ENCODE data around the gene PHKG2.

PHKG2 gene

GRCh38 chr16:30756781-30757100 lies 8.5 kb downstream of the PHKG2 start:
- TF ChIP-seq EZH2phosphoT487 (conservative IDR thresholded peaks at IDR 0.05; ENCODE audit: low read length) (no peak), CTCF (IDR thresholded peaks at IDR 0.05; ENCODE audit: insufficient read depth, low read length, poor library complexity, severe bottlenecking) (no peak)
- no peaks in the 10 kb centered on the region for H3K79me2 ChIP-seq (ENCODE audit: insufficient read depth, low read length)
- H2AFZ ChIP-seq (ENCODE audit: low read depth, low read length, severe bottlenecking) = no peak overlapping the region
- H3K36me3 ChIP-seq (ENCODE audit: low read length) = peaks cover 4% of the 10 kb centered on the region; the same call in 1 of the 2 replicates
- H3K4me3 ChIP-seq (ENCODE audit: insufficient read depth, low read length, poor library complexity, severe bottlenecking) = no peak overlapping the region
- no peaks in the 10 kb centered on the region for H3K9me3 ChIP-seq (ENCODE audit: insufficient read depth, low read length)
- H3K27me3 ChIP-seq (ENCODE audit: low read length) = no peaks in the 10 kb centered on the region
- no peaks in the 10 kb centered on the region for H4K20me1 ChIP-seq (ENCODE audit: low read depth, low read length)
- H3K9ac ChIP-seq (ENCODE audit: low read length) = no peak overlapping the region
- no peak overlapping the region for H3K27ac ChIP-seq (ENCODE audit: low read depth, low read length)
- no peak overlapping the region for H3K4me2 ChIP-seq (ENCODE audit: low read depth, low read length, poor library complexity, severe bottlenecking)
- H3F3A ChIP-seq (ENCODE audit: insufficient read depth) = peaks cover 15% of the 10 kb centered on the region; the same call in 1 of the 2 replicates
- H3K9me2 ChIP-seq (replicated peaks; ENCODE audit: insufficient read depth, low read length) = no peaks in the 10 kb centered on the region

DNA sequence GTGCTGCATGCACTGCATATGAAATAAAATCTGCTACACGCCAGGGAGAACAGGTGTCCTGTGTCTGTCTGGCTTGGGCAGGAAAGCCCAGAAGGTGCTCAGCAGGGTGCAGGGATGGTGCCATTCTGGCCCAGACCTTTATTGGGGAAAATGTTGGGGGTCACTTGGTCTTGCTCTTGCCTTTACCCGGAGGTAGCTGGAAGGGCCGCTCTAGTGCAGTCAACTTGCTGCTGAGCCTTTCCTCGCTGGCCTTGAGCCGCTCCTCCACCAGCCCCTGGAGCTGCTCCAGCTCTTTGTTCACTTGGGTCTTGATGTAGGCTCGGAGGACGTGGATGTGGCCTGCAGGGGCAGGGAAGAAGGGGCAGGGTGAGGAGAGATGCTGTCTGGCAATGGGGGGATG lies 9.1 kb downstream of the PHKG2 start:
- Histone ChIP-seq H4K20me1 (ENCODE audit: low read depth, low read length) (no peaks in the 10 kb centered on the region), H3F3A (ENCODE audit: insufficient read depth) (peaks cover 15% of the 10 kb centered on the region; the same call in 1 of the 2 replicates), H3K36me3 (ENCODE audit: low read length) (peaks cover 4% of the 10 kb centered on the region; the same call in 1 of the 2 replicates), H3K27ac (ENCODE audit: low read depth, low read length) (no peak overlapping the region), H3K9me3 (ENCODE audit: insufficient read depth, low read length) (no peaks in the 10 kb centered on the region), H2AFZ (ENCODE audit: low read depth, low read length, severe bottlenecking) (no peak overlapping the region), H3K9me2 (replicated peaks; ENCODE audit: insufficient read depth, low read length) (no peaks in the 10 kb centered on the region), H3K4me2 (ENCODE audit: low read depth, low read length, poor library complexity, severe bottlenecking) (no peak overlapping the region), H3K9ac (ENCODE audit: low read length) (no peak overlapping the region), H3K4me3 (ENCODE audit: insufficient read depth, low read length, poor library complexity, severe bottlenecking) (no peak overlapping the region), H3K79me2 (ENCODE audit: insufficient read depth, low read length) (peaks cover 1% of the 10 kb centered on the region), H3K27me3 (ENCODE audit: low read length) (no peaks in the 10 kb centered on the region)
- TF ChIP-seq EZH2phosphoT487 (conservative IDR thresholded peaks at IDR 0.05; ENCODE audit: low read length) (no peak), CTCF (IDR thresholded peaks at IDR 0.05; ENCODE audit: insufficient read depth, low read length, poor library complexity, severe bottlenecking) (no peak)

DNA sequence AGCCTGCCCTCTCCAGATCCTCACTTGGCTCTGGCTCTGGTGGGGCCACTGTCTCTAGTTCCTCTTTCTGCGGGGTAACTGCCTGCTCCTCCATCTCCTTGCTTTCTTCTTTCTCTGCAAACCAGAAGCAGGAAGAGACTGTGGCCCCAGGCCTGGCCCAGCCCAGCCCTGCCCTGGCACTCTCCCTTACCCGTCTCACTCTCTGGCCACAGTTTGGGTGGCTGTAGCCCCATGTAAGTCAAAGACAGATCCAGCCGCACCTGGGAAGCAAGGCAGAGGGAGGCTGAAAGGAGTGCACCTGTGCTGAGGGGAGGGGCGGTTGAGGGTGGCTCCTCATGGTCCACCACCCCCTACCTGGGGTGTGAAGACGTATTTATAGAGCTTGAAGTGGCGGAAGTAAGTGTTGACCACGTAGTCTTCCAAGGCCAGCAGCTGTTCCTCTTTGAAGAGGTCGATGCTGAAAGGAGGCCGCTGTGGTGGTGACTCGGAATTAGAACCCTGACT lies 10.8 kb downstream of the PHKG2 start:
- Histone ChIP-seq H3K4me2 (ENCODE audit: low read depth, low read length, poor library complexity, severe bottlenecking) (no peak overlapping the region), H3K36me3 (ENCODE audit: low read length) (peaks cover 7% of the 10 kb centered on the region; the same call in 1 of the 2 replicates)

More for the DNA sequence above, 10.8 kb downstream of the PHKG2 start:
- Histone ChIP-seq H2AFZ (ENCODE audit: low read depth, low read length, severe bottlenecking) (no peak overlapping the region), H3K9me3 (ENCODE audit: insufficient read depth, low read length) (no peaks in the 10 kb centered on the region), H3K27me3 (ENCODE audit: low read length) (no peaks in the 10 kb centered on the region), H3K4me3 (ENCODE audit: insufficient read depth, low read length, poor library complexity, severe bottlenecking) (no peak overlapping the region), H3K9ac (ENCODE audit: low read length) (no peak overlapping the region), H4K20me1 (ENCODE audit: low read depth, low read length) (no peaks in the 10 kb centered on the region), H3K27ac (ENCODE audit: low read depth, low read length) (peak overlapping the region; percentile 49), H3K79me2 (ENCODE audit: insufficient read depth, low read length) (peaks cover 15% of the 10 kb centered on the region), H3F3A (ENCODE audit: insufficient read depth) (peaks cover 15% of the 10 kb centered on the region; the same call in 1 of the 2 replicates), H3K9me2 (replicated peaks; ENCODE audit: insufficient read depth, low read length) (no peaks in the 10 kb centered on the region)
- TF ChIP-seq EZH2phosphoT487 (conservative IDR thresholded peaks at IDR 0.05; ENCODE audit: low read length) = no peak
- no peak for TF ChIP-seq CTCF (IDR thresholded peaks at IDR 0.05; ENCODE audit: insufficient read depth, low read length, poor library complexity, severe bottlenecking)

Measured in SU-DHL-6 (cell line).